Measurements from ENCODE around the gene VDAC1. TPM values are rescaled to one million over a fixed set of nuclear protein-coding genes. Genes with fewer than 3 reads are reported as not detected.

Gene VDAC1
- total and polyA plus RNA-seq, 9 donors: 41.1 to 171 (median 89.9) TPM

- 83 to 93% (median 88%) methylated on average over 9 of the region's 9 CpGs for WGBS, 3 donors
- TF ChIP-seq EP300 (IDR thresholded peaks at IDR 0.05) (no peak), POLR2A (IDR thresholded peaks at IDR 0.05) (no peak)
- TF ChIP-seq, protein P1, sequence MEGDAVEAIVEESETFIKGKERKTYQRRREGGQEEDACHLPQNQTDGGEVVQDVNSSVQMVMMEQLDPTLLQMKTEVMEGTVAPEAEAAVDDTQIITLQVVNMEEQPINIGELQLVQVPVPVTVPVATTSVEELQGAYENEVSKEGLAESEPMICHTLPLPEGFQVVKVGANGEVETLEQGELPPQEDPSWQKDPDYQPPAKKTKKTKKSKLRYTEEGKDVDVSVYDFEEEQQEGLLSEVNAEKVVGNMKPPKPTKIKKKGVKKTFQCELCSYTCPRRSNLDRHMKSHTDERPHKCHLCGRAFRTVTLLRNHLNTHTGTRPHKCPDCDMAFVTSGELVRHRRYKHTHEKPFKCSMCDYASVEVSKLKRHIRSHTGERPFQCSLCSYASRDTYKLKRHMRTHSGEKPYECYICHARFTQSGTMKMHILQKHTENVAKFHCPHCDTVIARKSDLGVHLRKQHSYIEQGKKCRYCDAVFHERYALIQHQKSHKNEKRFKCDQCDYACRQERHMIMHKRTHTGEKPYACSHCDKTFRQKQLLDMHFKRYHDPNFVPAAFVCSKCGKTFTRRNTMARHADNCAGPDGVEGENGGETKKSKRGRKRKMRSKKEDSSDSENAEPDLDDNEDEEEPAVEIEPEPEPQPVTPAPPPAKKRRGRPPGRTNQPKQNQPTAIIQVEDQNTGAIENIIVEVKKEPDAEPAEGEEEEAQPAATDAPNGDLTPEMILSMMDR (IDR thresholded peaks at IDR 0.05): no peak
- Histone ChIP-seq H3K36me3 (no peaks in the 10 kb centered on the region), H3K27ac (no peak overlapping the region), H3K9me3 (no peaks in the 10 kb centered on the region), H3K27me3 (no peaks in the 10 kb centered on the region), H3K4me3 (no peak overlapping the region), H3K4me1 (ENCODE audit: insufficient read depth) (peaks cover 5% of the 10 kb centered on the region)
- no peak for DNase-seq
- intact Hi-C loops (cut with DNase I): no loop called here
These were observed 76.0 kb downstream of the VDAC1 start for GRCh38 chr5:133928587-133929393.

DNA sequence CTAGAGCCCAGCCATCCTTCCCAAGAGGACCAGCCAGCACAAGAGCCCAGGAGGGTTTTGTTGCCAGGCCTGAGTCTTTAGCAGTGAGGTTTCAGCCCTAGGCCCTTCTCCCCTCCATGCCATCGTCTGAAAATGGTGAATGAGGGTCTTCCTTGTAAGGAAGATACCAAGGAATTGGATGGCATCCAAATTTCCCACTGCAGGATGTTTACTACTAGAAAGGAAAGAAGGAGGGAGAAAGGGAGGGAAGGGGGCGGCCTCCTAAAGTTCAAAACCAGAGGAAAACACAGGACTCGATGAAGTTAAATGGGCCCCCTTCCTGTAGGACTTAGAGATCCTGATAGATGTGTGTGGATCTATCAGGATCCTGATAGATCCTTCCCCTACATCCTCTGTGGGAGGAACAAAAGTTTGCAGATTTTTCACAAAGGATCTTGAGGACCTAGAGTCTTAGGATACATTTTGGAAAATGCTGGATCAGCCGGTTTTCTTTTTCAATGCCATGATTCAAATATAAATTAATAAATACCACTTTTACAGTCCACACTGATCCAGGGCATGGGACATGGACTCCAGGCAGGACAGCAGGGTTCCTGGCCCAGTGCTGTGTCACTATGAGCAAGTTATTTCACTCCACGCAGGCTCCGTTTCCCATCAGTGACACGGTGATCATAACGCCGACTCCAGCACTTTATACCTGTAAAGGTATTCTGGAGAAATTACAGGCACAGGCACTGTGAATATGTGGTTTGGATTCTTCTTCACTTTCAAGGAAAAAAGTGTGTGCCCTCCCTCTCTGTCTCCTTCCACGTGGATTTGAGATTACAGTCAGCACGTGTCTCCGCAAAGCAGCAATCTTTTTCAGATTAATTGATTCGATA is 77.2 kb downstream of the VDAC1 start:
- no peak for DNase-seq
- TF ChIP-seq, protein P1 (IDR thresholded peaks at IDR 0.05): no peak
- TF ChIP-seq POLR2A (IDR thresholded peaks at IDR 0.05) (no peak), EP300 (IDR thresholded peaks at IDR 0.05) (no peak)
- Histone ChIP-seq H3K9me3 (no peaks in the 10 kb centered on the region), H3K4me1 (ENCODE audit: insufficient read depth) (peaks cover 5% of the 10 kb centered on the region), H3K27ac (no peak overlapping the region), H3K36me3 (no peaks in the 10 kb centered on the region), H3K4me3 (no peak overlapping the region), H3K27me3 (no peaks in the 10 kb centered on the region)
- intact Hi-C loops (cut with DNase I): no loop called here
- 65 to 81% (median 71%) methylated on average over 13 of the region's 13 CpGs for WGBS, 3 donors

GRCh38 chr5:133926489-133927299 is 78.1 kb downstream of the VDAC1 start:
- TF ChIP-seq POLR2A (IDR thresholded peaks at IDR 0.05) (no peak), EP300 (IDR thresholded peaks at IDR 0.05) (no peak)
- TF ChIP-seq, protein P1 (IDR thresholded peaks at IDR 0.05): no peak
- no peaks in the 10 kb centered on the region for H3K36me3 ChIP-seq
- no peaks in the 10 kb centered on the region for H3K9me3 ChIP-seq
- WGBS, 3 donors: 70 to 79% (median 74%) methylated on average over 17 of the region's 17 CpGs
- H3K27me3 ChIP-seq: no peaks in the 10 kb centered on the region
- H3K4me1 ChIP-seq (ENCODE audit: insufficient read depth): peaks cover 5% of the 10 kb centered on the region
- no peak overlapping the region for H3K27ac ChIP-seq
- no peak for DNase-seq
- H3K4me3 ChIP-seq: no peak overlapping the region
- intact Hi-C loops (cut with DNase I): no loop called here

- WGBS, 3 donors: 89 to 95% (median 91%) methylated on average over 12 of the region's 12 CpGs
- no peak overlapping the region for H3K4me3 ChIP-seq
- no peak for DNase-seq
- H3K36me3 ChIP-seq: no peaks in the 10 kb centered on the region
- H3K9me3 ChIP-seq: no peaks in the 10 kb centered on the region
- H3K27me3 ChIP-seq: no peaks in the 10 kb centered on the region
- H3K4me1 ChIP-seq (ENCODE audit: insufficient read depth): peaks cover 5% of the 10 kb centered on the region
- TF ChIP-seq EP300 (IDR thresholded peaks at IDR 0.05): no peak
- TF ChIP-seq, protein P1 (IDR thresholded peaks at IDR 0.05): no peak
- TF ChIP-seq POLR2A (IDR thresholded peaks at IDR 0.05): no peak
- intact Hi-C loops (cut with DNase I): no loop called here
- H3K27ac ChIP-seq: no peak overlapping the region
These were observed 78.8 kb downstream of the VDAC1 start for GRCh38 chr5:133925866-133926488.
